22Rv1 (cell line): ENCODE measurements around the gene OR13A1.
"Not testable (repeated sequence)": the region's sequence is repeated elsewhere in the genome, so short reads cannot be mapped to it uniquely, and the experiment has no call there.

Source experiments
- ZFX ChIP-seq: fragments of 450-650 bp; IDR thresholded peaks from 2 replicates; pipeline ENCODE4 v1.6.1; 2017; ENCODE audit warnings: antibody characterized with exemption, borderline replicate concordance
- TF ChIP-seq, protein P1 (sequence below): fragments of 450-650 bp; IDR thresholded peaks from 2 replicates; pipeline ENCODE4 v1.5.1; 2017; ENCODE audit warnings: mild to moderate bottlenecking

DNA sequence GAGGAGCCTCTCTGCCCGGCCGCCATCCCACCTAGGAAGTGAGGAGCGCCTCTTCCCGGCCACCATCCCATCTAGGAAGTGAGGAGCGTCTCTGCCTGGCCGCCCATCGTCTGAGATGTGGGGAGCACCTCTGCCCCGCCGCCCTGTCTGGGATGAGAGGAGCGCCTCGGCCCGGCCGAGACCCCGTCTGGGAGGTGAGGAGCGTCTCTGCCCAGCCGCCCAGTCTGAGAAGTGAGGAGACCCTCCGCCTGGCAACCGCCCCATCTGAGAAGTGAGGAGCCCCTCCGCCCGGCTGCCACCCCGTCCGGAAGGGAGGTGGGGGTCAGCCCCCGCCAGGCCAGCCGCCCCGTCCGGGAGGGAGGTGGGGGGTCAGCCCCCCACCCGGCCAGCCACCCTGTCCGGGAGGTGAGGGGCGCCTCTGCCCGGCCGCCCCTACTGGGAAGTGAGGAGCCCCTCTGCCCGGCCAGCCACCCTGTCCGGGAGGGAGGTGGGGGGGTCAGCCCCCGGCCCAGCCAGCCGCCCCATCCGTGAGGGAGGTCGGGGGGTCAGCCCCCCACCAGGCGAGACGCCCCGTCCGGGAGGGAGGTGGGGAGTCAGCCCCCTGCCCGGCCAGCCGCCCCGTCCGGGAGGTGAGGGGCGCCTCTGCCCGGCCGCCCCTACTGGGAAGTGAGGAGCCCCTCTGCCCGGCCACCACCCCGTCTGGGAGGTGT is 55.5 kb downstream of the OR13A1 start:
- TF ChIP-seq, protein P1, sequence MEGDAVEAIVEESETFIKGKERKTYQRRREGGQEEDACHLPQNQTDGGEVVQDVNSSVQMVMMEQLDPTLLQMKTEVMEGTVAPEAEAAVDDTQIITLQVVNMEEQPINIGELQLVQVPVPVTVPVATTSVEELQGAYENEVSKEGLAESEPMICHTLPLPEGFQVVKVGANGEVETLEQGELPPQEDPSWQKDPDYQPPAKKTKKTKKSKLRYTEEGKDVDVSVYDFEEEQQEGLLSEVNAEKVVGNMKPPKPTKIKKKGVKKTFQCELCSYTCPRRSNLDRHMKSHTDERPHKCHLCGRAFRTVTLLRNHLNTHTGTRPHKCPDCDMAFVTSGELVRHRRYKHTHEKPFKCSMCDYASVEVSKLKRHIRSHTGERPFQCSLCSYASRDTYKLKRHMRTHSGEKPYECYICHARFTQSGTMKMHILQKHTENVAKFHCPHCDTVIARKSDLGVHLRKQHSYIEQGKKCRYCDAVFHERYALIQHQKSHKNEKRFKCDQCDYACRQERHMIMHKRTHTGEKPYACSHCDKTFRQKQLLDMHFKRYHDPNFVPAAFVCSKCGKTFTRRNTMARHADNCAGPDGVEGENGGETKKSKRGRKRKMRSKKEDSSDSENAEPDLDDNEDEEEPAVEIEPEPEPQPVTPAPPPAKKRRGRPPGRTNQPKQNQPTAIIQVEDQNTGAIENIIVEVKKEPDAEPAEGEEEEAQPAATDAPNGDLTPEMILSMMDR, result not testable (repeated sequence)
- not testable (repeated sequence) for TF ChIP-seq ZFX
